Activated CD4-positive, alpha-beta memory T cell treated with anti-CD3 and anti-CD28 coated beads for 36 hours (primary cell): Measurements from ENCODE around the gene CCL18. TPM values are rescaled to one million over a fixed set of nuclear protein-coding genes. Genes with fewer than 3 reads are reported as not detected.
"Not testable (repeated sequence)": the region's sequence is repeated elsewhere in the genome, so short reads cannot be mapped to it uniquely, and the experiment has no call there.

Experiments used
- CTCF ChIA-PET: fragments of 350-600 bp; sonication (Branson Sonifier 250); formaldehyde crosslinking; loops from one replicate; lab custom pipeline; 2021; ENCODE audit warnings: antibody characterized with exemption, inconsistent platforms; lab: Charles Lee
- POLR2A ChIA-PET: fragments of 350-600 bp; sonication (Branson Sonifier 250); formaldehyde crosslinking; loops from one replicate; lab custom pipeline; 2021; ENCODE audit warnings: antibody characterized with exemption; lab: Charles Lee
- DNase-seq: peaks from one replicate; pipeline ENCODE4 v3.0.0-alpha.2; 2020
- H3K27ac Mint-ChIP-seq: one replicate; pipeline ENCODE4 v1.8.0; 2021; ENCODE audit warnings: mixed read lengths
- H3K27me3 Mint-ChIP-seq: one replicate; pipeline ENCODE4 v1.8.0; 2021; ENCODE audit warnings: mixed read lengths
- H3K36me3 Mint-ChIP-seq: one replicate; pipeline ENCODE4 v1.8.0; 2021; ENCODE audit warnings: mixed read lengths
- H3K4me1 Mint-ChIP-seq: one replicate; pipeline ENCODE4 v1.8.0; 2021; ENCODE audit warnings: low read depth, mixed read lengths
- H3K4me3 Mint-ChIP-seq: one replicate; pipeline ENCODE4 v1.8.0; 2021; ENCODE audit warnings: mild to moderate bottlenecking, mixed read lengths
- H3K9me3 Mint-ChIP-seq: one replicate; pipeline ENCODE4 v1.8.0; 2021; ENCODE audit warnings: mixed read lengths
- intact Hi-C: fragments of 100-400 bp; cut with micrococcal nuclease; formaldehyde crosslinking; loops from one replicate; pipeline ENCODE4 v1.15.1; 2023
- total RNA-seq, 2 experiments: library from RNA; stranded (reverse); gene quantifications; one replicate each; pipeline ENCODE4 v1.2.3, GENCODE V29; 2021

Gene CCL18
- total RNA-seq, 2 experiments from 2014 or later = 0.52 TPM; not detected in 1

GRCh38 chr17:36072431-36073121 is 8.5 kb downstream of the CCL18 start:
- Mint-ChIP-seq H3K4me3 (no peak overlapping the region), H3K36me3 (no peaks in the 10 kb centered on the region), H3K27me3 (peaks cover 7% of the 10 kb centered on the region), H3K4me1 (peaks cover 28% of the 10 kb centered on the region), H3K9me3 (peaks cover 3% of the 10 kb centered on the region), H3K27ac (peak overlapping the region; percentile 24)
- DNase-seq = peak; percentile 90
- intact Hi-C loops = loop anchor here (1.0 to 5.0 kb wide), 7 partner anchors 18 to 225 kb away; partner anchors contain the start of gene CCL3
- CTCF ChIA-PET = interaction anchor here (0.7 to 4.7 kb wide), 44 partner anchors 8 to 473 kb away, joined by 3 to 82 read pairs (median 4); partner anchors contain the start of genes CCL16, CCL3 and TAF15
- POLR2A ChIA-PET = interaction anchor here (0.6 to 2.4 kb wide), 5 partner anchors 10 to 97 kb away, joined by 3 to 20 read pairs (median 5); partner anchors contain the start of gene CCL3

GRCh38 chr17:36074365-36074764 is 10.3 kb downstream of the CCL18 start:
- intact Hi-C loops = loop anchor here (1.0 to 5.0 kb wide), 3 partner anchors 8 to 227 kb away; no protein-coding TSS in a partner anchor
- Mint-ChIP-seq H3K4me3 (no peak overlapping the region), H3K27me3 (peaks cover 13% of the 10 kb centered on the region)

DNA sequence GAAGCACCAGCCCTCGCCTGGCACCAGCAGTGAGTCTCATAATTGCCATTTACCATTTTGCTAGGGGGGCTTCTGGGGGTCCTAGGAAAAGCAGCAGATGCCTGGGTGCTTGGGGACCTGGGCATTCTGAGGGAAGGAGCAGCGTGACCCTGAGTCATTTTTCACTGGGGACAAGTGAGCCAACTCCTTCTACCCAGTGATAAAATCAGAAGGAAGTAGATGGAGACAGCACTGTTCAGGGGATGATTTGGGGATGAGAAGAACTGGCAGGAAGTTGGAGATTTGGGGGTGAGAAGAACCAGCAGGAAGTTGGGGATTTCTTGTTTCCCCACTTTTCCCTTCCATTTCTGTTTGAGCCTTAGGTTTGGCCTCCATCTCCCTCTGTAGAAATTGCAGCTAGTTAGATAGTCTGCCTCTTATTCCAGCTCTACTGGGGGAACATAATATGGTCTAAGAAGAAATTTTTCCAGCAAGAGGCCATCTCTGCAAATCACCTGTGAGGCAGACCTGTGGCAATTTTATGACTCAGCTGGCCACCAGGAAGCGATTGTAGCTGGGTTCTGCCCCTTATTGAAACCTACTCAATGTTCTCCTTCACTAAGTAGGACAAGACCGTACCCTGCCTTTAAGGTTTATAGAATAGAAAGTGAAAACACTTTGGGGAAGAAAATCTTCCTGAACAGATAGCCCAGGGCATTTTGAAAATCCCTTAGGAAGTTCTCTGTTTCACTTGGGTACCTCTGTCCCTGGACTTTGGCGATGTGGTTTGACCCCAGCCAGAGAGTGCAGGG is 17.8 kb downstream of the CCL18 start:
- H3K4me1 Mint-ChIP-seq = peaks cover 27% of the 10 kb centered on the region
- not testable (repeated sequence) for DNase-seq, H3K9me3 Mint-ChIP-seq, H3K36me3 Mint-ChIP-seq, H3K4me3 Mint-ChIP-seq
- intact Hi-C loops = loop anchor here (1.0 kb wide), 2 partner anchors 8 kb away; partner anchors contain the start of gene CCL3
- CTCF ChIA-PET = interaction anchor here (0.9 to 2.3 kb wide), 4 partner anchors 9 to 106 kb away, joined by 3 to 19 read pairs (median 4); no protein-coding TSS in a partner anchor
- peaks cover 18% of the 10 kb centered on the region for H3K27me3 Mint-ChIP-seq
- POLR2A ChIA-PET = interaction anchor here (0.8 to 1.3 kb wide), 3 partner anchors 9 to 21 kb away, joined by 3 to 5 read pairs (median 4); partner anchors contain the start of gene CCL4
- H3K27ac Mint-ChIP-seq = peak overlapping the region; percentile 80

More at GRCh38 chr17:36074365-36074764, 10.3 kb downstream of the CCL18 start:
- DNase-seq = no peak
- Mint-ChIP-seq H3K9me3 (peaks cover 3% of the 10 kb centered on the region), H3K27ac (no peak overlapping the region), H3K4me1 (peaks cover 28% of the 10 kb centered on the region), H3K36me3 (no peaks in the 10 kb centered on the region)
- ChIA-PET POLR2A (interaction anchor here (0.6 to 1.8 kb wide), 4 partner anchors 16 to 587 kb away, joined by 3 to 10 read pairs (median 4); partner anchors contain the start of genes CCL3 and CCL4), CTCF (interaction anchor here (0.6 to 4.7 kb wide), 12 partner anchors 8 to 310 kb away, joined by 3 to 82 read pairs (median 12); partner anchors contain the start of gene CCL3)

DNA sequence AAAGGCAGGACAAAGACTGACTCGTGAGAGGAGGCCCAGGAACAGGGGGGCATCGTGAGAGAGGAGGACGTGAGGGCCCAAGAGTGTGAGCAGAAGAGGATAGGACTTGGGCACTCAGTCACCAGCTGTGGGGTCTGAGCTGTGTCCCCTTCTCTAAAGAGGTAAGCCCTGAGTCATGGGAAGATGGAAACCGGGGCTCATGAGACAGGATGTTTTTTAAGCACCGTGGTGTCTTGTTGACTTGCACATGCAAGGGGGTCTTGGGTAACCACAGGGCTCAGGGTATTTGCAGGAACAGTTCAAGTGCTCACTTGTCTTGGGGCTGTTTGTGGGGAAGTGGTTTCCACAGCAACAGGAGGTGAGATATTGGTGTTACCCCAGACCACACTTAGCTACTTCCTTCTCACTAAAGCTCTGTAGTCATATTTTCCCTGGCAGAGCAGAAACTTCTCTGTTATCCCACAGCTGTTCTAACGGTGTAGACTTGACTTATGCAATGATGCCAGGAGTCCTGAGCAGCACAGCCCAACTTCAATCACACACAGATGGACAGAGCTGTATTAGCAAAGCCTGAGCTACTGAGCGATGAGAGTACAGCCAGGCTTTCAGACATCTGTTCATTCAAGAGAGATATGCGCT is 18.5 kb downstream of the CCL18 start:
- Mint-ChIP-seq H3K4me1 (peaks cover 27% of the 10 kb centered on the region), H3K27me3 (peaks cover 18% of the 10 kb centered on the region), H3K4me3 (peak overlapping the region; percentile 26), H3K27ac (peak overlapping the region; percentile 80)
- intact Hi-C loops = loop anchor here (1.0 kb wide), 2 partner anchors 8 kb away; partner anchors contain the start of gene CCL3
- peak; percentile 74 for DNase-seq
- H3K9me3 Mint-ChIP-seq, H3K36me3 Mint-ChIP-seq: not testable (repeated sequence)
- ChIA-PET CTCF (interaction anchor here (0.9 to 2.3 kb wide), 4 partner anchors 9 to 107 kb away, joined by 3 to 19 read pairs (median 4); no protein-coding TSS in a partner anchor), POLR2A (interaction anchor here (0.6 to 1.3 kb wide), 3 partner anchors 10 to 21 kb away, joined by 3 to 5 read pairs (median 4); partner anchors contain the start of gene CCL4)

DNA sequence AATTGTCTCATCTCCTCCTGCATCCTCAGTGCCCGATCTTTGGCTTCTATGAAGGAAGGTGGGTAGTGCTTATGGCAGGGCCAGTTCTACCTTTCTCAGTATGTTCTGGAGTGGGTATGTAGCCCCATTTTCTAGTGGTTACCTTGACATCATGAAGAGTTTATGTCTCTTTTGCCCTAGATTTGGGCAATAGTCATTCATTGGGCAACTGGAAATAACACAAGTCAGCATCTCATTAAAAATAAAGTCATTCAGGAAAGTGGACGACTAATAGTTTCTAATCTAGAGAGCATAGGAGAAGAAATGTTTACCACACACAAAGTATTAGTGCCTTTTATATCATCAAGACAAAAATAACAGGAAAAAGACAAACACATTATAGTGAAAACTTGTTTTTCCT is 19.6 kb downstream of the CCL18 start:
- intact Hi-C loops, H3K9me3 Mint-ChIP-seq, H3K4me3 Mint-ChIP-seq, H3K36me3 Mint-ChIP-seq, DNase-seq, H3K27ac Mint-ChIP-seq, POLR2A ChIA-PET: not testable (repeated sequence)
- Mint-ChIP-seq H3K4me1 (peaks cover 32% of the 10 kb centered on the region), H3K27me3 (peaks cover 16% of the 10 kb centered on the region)
- CTCF ChIA-PET = interaction anchor here (2.3 kb wide), 1 partner anchor 10 kb away, joined by 19 read pairs; no protein-coding TSS in a partner anchor

- ChIA-PET CTCF (interaction anchor here (0.6 to 6.0 kb wide), 4 partner anchors 13 to 116 kb away, joined by 3 to 56 read pairs (median 6); no protein-coding TSS in a partner anchor), POLR2A (interaction anchor here (0.5 to 1.0 kb wide), 2 partner anchors 17 to 63 kb away, joined by 3 to 7 read pairs; partner anchors contain the start of gene CCL4)
- Mint-ChIP-seq H3K27ac (no peak overlapping the region), H3K4me3 (no peak overlapping the region), H3K27me3 (peaks cover 19% of the 10 kb centered on the region), H3K4me1 (peaks cover 52% of the 10 kb centered on the region), H3K36me3 (peaks cover 4% of the 10 kb centered on the region), H3K9me3 (no peaks in the 10 kb centered on the region)
- intact Hi-C loops = no loop called here
- no peak for DNase-seq
These were observed 21.7 kb downstream of the CCL18 start for GRCh38 chr17:36085765-36086164.

GRCh38 chr17:36086791-36087190 is 22.7 kb downstream of the CCL18 start:
- no peak overlapping the region for H3K4me3 Mint-ChIP-seq
- H3K27ac Mint-ChIP-seq = no peak overlapping the region
- no peaks in the 10 kb centered on the region for H3K9me3 Mint-ChIP-seq
- ChIA-PET CTCF (interaction anchor here (0.6 to 6.0 kb wide), 5 partner anchors 14 to 1917 kb away, joined by 3 to 56 read pairs (median 4); no protein-coding TSS in a partner anchor), POLR2A (interaction anchor here (1.0 kb wide), 1 partner anchor 118 kb away, joined by 4 read pairs; no protein-coding TSS in a partner anchor)
- intact Hi-C loops = no loop called here
- DNase-seq = no peak
- peaks cover 20% of the 10 kb centered on the region for H3K27me3 Mint-ChIP-seq
- peaks cover 56% of the 10 kb centered on the region for H3K4me1 Mint-ChIP-seq
- peaks cover 4% of the 10 kb centered on the region for H3K36me3 Mint-ChIP-seq

- Mint-ChIP-seq H3K4me1 (peaks cover 56% of the 10 kb centered on the region), H3K27me3 (peaks cover 18% of the 10 kb centered on the region)
- DNase-seq, intact Hi-C loops, POLR2A ChIA-PET, H3K4me3 Mint-ChIP-seq, H3K27ac Mint-ChIP-seq, H3K36me3 Mint-ChIP-seq, H3K9me3 Mint-ChIP-seq: not testable (repeated sequence)
- CTCF ChIA-PET = interaction anchor here (0.6 to 6.0 kb wide), 4 partner anchors 15 to 112 kb away, joined by 4 to 56 read pairs (median 6); no protein-coding TSS in a partner anchor
These were observed 23.4 kb downstream of the CCL18 start for GRCh38 chr17:36087471-36087870.

GRCh38 chr17:36087897-36088572 is 24.0 kb downstream of the CCL18 start:
- peaks cover 56% of the 10 kb centered on the region for H3K4me1 Mint-ChIP-seq
- peak overlapping the region; percentile 56 for H3K27ac Mint-ChIP-seq
- H3K9me3 Mint-ChIP-seq, intact Hi-C loops, H3K36me3 Mint-ChIP-seq: not testable (repeated sequence)
- ChIA-PET POLR2A (interaction anchor here (2.7 to 5.2 kb wide), 3 partner anchors 15 to 31 kb away, joined by 20 to 71 read pairs (median 34); partner anchors contain the start of gene CCL4), CTCF (interaction anchor here (1.0 to 6.0 kb wide), 2 partner anchors 15 to 31 kb away, joined by 6 to 56 read pairs; no protein-coding TSS in a partner anchor)
- H3K27me3 Mint-ChIP-seq = peaks cover 17% of the 10 kb centered on the region
- H3K4me3 Mint-ChIP-seq = peak overlapping the region; percentile 64
- DNase-seq = peak; percentile 39

DNA sequence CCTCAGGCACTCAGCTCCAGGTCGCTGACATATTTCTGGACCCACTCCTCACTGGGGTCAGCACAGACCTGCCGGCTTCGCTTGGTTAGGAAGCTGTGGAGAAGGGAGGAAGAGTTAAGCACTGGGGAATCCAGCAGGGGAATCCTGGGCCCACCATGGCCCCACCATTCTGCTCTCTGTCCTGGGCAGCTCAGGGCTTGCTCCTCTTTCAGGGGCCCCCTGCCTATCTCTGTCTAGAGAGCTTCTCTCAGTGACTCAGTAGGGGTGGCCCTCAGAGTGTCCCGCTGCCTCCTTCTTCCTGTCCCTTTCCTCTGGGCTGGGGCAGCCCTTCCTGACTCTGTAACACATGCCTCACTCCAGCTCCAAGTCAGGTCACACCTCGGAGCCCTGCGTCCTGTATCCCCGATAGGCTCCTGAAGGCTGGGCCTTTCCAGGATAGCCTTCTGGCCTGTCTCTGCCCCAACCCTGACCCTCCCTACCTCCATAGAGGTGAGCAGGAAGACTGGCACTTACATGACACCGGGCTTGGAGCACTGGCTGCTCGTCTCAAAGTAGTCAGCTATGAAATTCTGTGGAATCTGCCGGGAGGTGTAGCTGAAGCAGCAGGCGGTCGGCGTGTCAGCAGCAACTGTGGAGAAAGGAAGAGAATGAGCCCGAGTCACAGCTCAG is 24.7 kb downstream of the CCL18 start:
- Mint-ChIP-seq H3K36me3 (peaks cover 4% of the 10 kb centered on the region), H3K27me3 (peaks cover 19% of the 10 kb centered on the region), H3K9me3 (no peaks in the 10 kb centered on the region), H3K4me1 (peaks cover 55% of the 10 kb centered on the region), H3K4me3 (peak overlapping the region; percentile 64), H3K27ac (peak overlapping the region; percentile 74)
- POLR2A ChIA-PET = interaction anchor here (1.5 to 5.2 kb wide), 4 partner anchors 16 to 113 kb away, joined by 3 to 71 read pairs (median 27); partner anchors contain the start of gene CCL4
- no peak for DNase-seq
- intact Hi-C loops = no loop called here
- CTCF ChIA-PET = interaction anchor here (0.7 to 6.0 kb wide), 7 partner anchors 15 to 119 kb away, joined by 3 to 56 read pairs (median 4); partner anchors contain the start of gene CCL4
